ENCODE measurements around the gene TRIM6. TPM values are rescaled to one million over a fixed set of nuclear protein-coding genes. Genes with fewer than 3 reads are reported as not detected.
"Not testable (repeated sequence)": the region's sequence is repeated elsewhere in the genome, so short reads cannot be mapped to it uniquely, and the experiment has no call there.

The TRIM6 gene
- total RNA-seq, 8 experiments from 2014 or later, result 1.2 to 9.0 (median 2.1) TPM

DNA sequence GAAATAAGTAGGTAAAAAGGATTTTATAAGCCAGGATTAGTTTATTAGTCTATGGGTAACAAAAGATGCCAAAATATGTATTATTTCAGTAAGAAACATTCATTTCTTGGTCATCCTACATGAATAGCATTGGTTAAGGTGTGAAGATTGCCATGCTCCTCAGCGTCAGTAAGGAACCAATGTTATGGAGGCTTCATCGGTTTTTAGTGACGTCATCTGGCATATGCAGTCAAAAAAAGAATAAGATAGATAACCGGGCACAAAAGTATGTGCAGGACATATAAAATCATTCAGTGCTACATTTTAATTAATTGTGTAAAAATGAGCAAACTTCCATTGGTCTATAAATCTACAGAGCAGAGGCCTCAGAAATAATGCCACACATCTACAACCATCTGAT, 59.0 kb downstream of the TRIM6 start:
- in situ Hi-C loops (cut with MboI; ENCODE audit: low pct_unique_long_range_greater_than_20kb in 2 of 9, low sequenced_read_pairs in 9 of 9, unreplicated experiment in 9 of 9), result no loop called here
- Histone ChIP-seq H3K4me1 (replicated peaks in 1 of 2) (no peaks in the 10 kb centered on the region), H3K4me3 (no peak overlapping the region), H3K27ac (no peak overlapping the region)
- WGBS, 10 experiments, result 85 to 100% (median 94%) methylated on average over 3 to 4 of the region's 4 CpGs; no CpG with 5 or more reads in 2 of the 10 experiments
- ATAC-seq (replicated peaks in 6 of 8), result no peak

DNA sequence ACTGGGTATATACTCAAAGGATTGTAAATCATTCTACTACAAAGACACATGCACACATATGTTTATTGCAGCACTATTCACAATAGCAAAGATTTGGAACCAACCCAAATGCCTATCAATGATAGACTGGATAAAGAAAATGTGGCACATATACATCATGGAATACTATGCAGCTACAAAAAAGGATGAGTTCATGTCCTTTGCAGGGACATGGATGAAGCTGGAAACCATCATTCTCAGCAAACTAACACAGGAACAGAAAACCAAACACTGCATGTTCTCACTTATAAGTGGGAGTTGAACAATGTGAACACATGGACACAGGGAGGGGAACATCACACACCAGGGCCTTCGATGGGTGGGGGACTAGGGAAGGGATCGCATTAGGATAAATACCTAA, 60.5 kb downstream of the TRIM6 start:
- in situ Hi-C loops (cut with MboI; ENCODE audit: low pct_unique_long_range_greater_than_20kb in 2 of 9, low sequenced_read_pairs in 9 of 9, unreplicated experiment in 9 of 9); H3K4me3 ChIP-seq; H3K27ac ChIP-seq; H3K4me1 ChIP-seq (replicated peaks in 1 of 2); ATAC-seq (replicated peaks in 6 of 8): not testable (repeated sequence)
- WGBS, 10 experiments, result no CpG with 5 or more reads among the region's 2 CpGs

DNA sequence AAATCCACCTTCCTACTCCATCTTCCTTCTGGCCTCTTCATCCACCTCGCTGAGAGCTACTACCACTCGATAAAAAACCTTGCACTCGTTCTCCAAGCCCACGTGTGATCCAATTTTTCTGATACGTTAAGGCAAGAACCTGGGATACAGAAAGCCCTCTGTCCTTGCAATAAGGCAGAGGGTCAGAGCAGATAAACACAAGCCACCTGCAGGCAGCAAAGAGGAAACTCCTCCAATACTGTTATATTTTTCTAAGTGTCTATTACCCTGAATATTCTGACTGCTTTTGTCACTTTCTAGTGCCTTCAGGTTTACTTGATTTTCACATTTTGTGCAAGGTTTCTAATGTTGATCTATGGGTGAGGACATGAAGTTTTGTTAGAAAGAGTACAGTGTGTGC, 61.9 kb downstream of the TRIM6 start:
- Histone ChIP-seq H3K27ac (no peak overlapping the region), H3K4me1 (replicated peaks in 1 of 2) (no peaks in the 10 kb centered on the region)
- 70 to 100% (median 87%) methylated on average over 1 to 5 of the region's 5 CpGs; no CpG with 5 or more reads in 4 of the 10 experiments for WGBS, 10 experiments

More for the DNA sequence above, 61.9 kb downstream of the TRIM6 start:
- no peak overlapping the region for H3K4me3 ChIP-seq
- ATAC-seq (replicated peaks in 6 of 8), result no peak
- in situ Hi-C loops (cut with MboI; ENCODE audit: low pct_unique_long_range_greater_than_20kb in 2 of 9, low sequenced_read_pairs in 9 of 9, unreplicated experiment in 9 of 9), result no loop called here

Other genes starting within 250 kb of the TRIM6 start
- gene OR51B6, start 245.1 kb upstream of the TRIM6 start, total RNA-seq, result under 1 TPM in 4 of 8 experiments, not detected in 4; 0.21 to 0.55 (median 0.32) TPM
- gene OR51M1, start 212.8 kb upstream of the TRIM6 start, total RNA-seq, result under 1 TPM in 7 of 8 experiments, not detected in 1; 0.05 to 0.66 (median 0.20) TPM
- gene OR51Q1, start 174.5 kb upstream of the TRIM6 start, total RNA-seq, result 1 to 10 TPM in 1 of 8 experiments, under 1 TPM in 4, not detected in 3; 0.11 to 1.2 (median 0.46) TPM
- gene OR51I1, start 155.1 kb upstream of the TRIM6 start, total RNA-seq, result under 1 TPM in 4 of 8 experiments, not detected in 4; 0.16 to 0.66 (median 0.49) TPM
- gene OR51I2, start 147.3 kb upstream of the TRIM6 start, total RNA-seq, result under 1 TPM in 6 of 8 experiments, not detected in 2; 0.11 to 0.47 (median 0.16) TPM
- gene OR52D1, start 108.0 kb upstream of the TRIM6 start, total RNA-seq, result under 1 TPM in 5 of 8 experiments, not detected in 3; 0.22 to 0.57 (median 0.40) TPM
- under 1 TPM in 7 of 8 experiments, not detected in 1; 0.11 to 0.52 (median 0.23) TPM for gene UBQLN3, start 86.7 kb upstream of the TRIM6 start, total RNA-seq
- gene UBQLNL, start 79.9 kb upstream of the TRIM6 start, total RNA-seq, result under 1 TPM; 0.15 to 0.73 (median 0.33) TPM
- gene OR52H1, start 48.1 kb upstream of the TRIM6 start, total RNA-seq, result under 1 TPM in 7 of 8 experiments, not detected in 1; 0.17 to 0.87 (median 0.47) TPM
- gene OR52B6, start 15.8 kb upstream of the TRIM6 start, total RNA-seq, result 1 to 10 TPM in 2 of 8 experiments, under 1 TPM in 3, not detected in 3; 0.25 to 1.4 (median 0.67) TPM
- gene TRIM34, start 28.4 kb downstream of the TRIM6 start, total RNA-seq, result 1 to 10 TPM in 4 of 8 experiments, under 1 TPM in 4; 0.16 to 9.7 (median 2.2) TPM
- 10 to 100 TPM; 13.4 to 60.6 (median 23.7) TPM for gene TRIM5, start 88.4 kb downstream of the TRIM6 start, total RNA-seq
- gene TRIM22, start 93.2 kb downstream of the TRIM6 start, total RNA-seq, result 100 to 1,000 TPM in 4 of 8 experiments, 10 to 100 TPM in 4; 31.4 to 246 (median 75.3) TPM
- gene OR56B1, start 139.8 kb downstream of the TRIM6 start, total RNA-seq, result under 1 TPM in 6 of 8 experiments, not detected in 2; 0.08 to 0.43 (median 0.18) TPM
- gene OR52N4, start 157.6 kb downstream of the TRIM6 start, total RNA-seq, result under 1 TPM in 7 of 8 experiments, not detected in 1; 0.21 to 0.81 (median 0.38) TPM
- gene OR52N5, start 186.7 kb downstream of the TRIM6 start, total RNA-seq, result under 1 TPM in 2 of 8 experiments, not detected in 6; 0.05 to 0.47 TPM
- gene OR52N1, start 194.6 kb downstream of the TRIM6 start, total RNA-seq, result under 1 TPM in 1 of 8 experiments, not detected in 7; 0.19 TPM
- gene OR52N2, start 212.3 kb downstream of the TRIM6 start, total RNA-seq, result under 1 TPM in 1 of 8 experiments, not detected in 7; 0.66 TPM
- under 1 TPM in 1 of 8 experiments, not detected in 7; 0.52 TPM for gene OR52E6, start 245.3 kb downstream of the TRIM6 start, total RNA-seq

Measured in motor neuron (in vitro differentiated cells).